DMS 273 (cell line): ENCODE data around the gene ATP2B2.
A peak's percentile ranks its signal among the peaks of the same experiment; 100 is the strongest.

Experiments used
- DNase-seq: peaks from one replicate; lab custom pipeline; 2025; ENCODE audit not compliant: unreplicated experiment; lab: John Stamatoyannopoulos, UW

ATP2B2 gene

GRCh38 chr3:10434144-10434937 lies 71.0 kb downstream of the ATP2B2 start:
- no peak for DNase-seq

GRCh38 chr3:10432931-10433330 lies 72.5 kb downstream of the ATP2B2 start:
- no peak for DNase-seq

GRCh38 chr3:10432156-10432845 lies 73.1 kb downstream of the ATP2B2 start:
- DNase-seq, result peak; percentile 32

GRCh38 chr3:10430805-10431204 lies 74.6 kb downstream of the ATP2B2 start:
- DNase-seq, result no peak

- no peak for DNase-seq
Measured at GRCh38 chr3:10428406-10429091, 76.8 kb downstream of the ATP2B2 start.

GRCh38 chr3:10426346-10427220 lies 78.8 kb downstream of the ATP2B2 start:
- DNase-seq, result no peak

GRCh38 chr3:10423171-10423882 lies 82.1 kb downstream of the ATP2B2 start:
- DNase-seq, result no peak

GRCh38 chr3:10421996-10422395 lies 83.4 kb downstream of the ATP2B2 start:
- DNase-seq, result peak; percentile 55

- DNase-seq, result no peak
Measured at GRCh38 chr3:10420745-10421475, 84.5 kb downstream of the ATP2B2 start.

- DNase-seq, result no peak
Measured at GRCh38 chr3:10419637-10420232, 85.7 kb downstream of the ATP2B2 start.

GRCh38 chr3:10417847-10418246 lies 87.5 kb downstream of the ATP2B2 start:
- DNase-seq, result peak; percentile 37

GRCh38 chr3:10416730-10417300 lies 88.6 kb downstream of the ATP2B2 start:
- DNase-seq, result peak; percentile 82

- no peak for DNase-seq
Measured at GRCh38 chr3:10413041-10413440, 92.3 kb downstream of the ATP2B2 start.

- DNase-seq, result no peak
Measured at GRCh38 chr3:10411598-10412332, 93.6 kb downstream of the ATP2B2 start.

GRCh38 chr3:10410383-10411002 lies 94.9 kb downstream of the ATP2B2 start:
- DNase-seq, result no peak

- DNase-seq, result no peak
Measured at GRCh38 chr3:10408680-10409079, 96.7 kb downstream of the ATP2B2 start.

- DNase-seq, result no peak
Measured at GRCh38 chr3:10407361-10407760, 98.0 kb downstream of the ATP2B2 start.

- no peak for DNase-seq
Measured at GRCh38 chr3:10406414-10406813, 99.0 kb downstream of the ATP2B2 start.
